Measurements from ENCODE around the gene WNK4.

The WNK4 gene

GRCh38 chr17:42773290-42774035 is 6.9 kb upstream of the WNK4 start, which contains the start of gene VPS25:
VPS25 (plus strand) TSS chr17:42773449; CDS start chr17:42773476, 27 bp downstream.
- peak; percentile 29 for TF ChIP-seq CTCF (IDR thresholded peaks at IDR 0.05; ENCODE audit: insufficient read depth, low read depth, low read length, missing control alignments)
- H3K4me3 ChIP-seq (ENCODE audit: low read length) = peak within 1 kb of the TSS; percentile 98
- DNase-seq (ENCODE audit: low read depth) = peak; percentile 87

GRCh38 chr17:42774066-42774745 is 6.2 kb upstream of the WNK4 start:
- H3K4me3 ChIP-seq (ENCODE audit: low read length) = peak overlapping the region; percentile 98
- peak; percentile 59 for DNase-seq (ENCODE audit: low read depth)
- no peak for TF ChIP-seq CTCF (IDR thresholded peaks at IDR 0.05; ENCODE audit: insufficient read depth, low read depth, low read length, missing control alignments)

- no peak for DNase-seq (ENCODE audit: low read depth)
- H3K4me3 ChIP-seq (ENCODE audit: low read length) = no peak overlapping the region
- TF ChIP-seq CTCF (IDR thresholded peaks at IDR 0.05; ENCODE audit: insufficient read depth, low read depth, low read length, missing control alignments) = no peak
Observed at GRCh38 chr17:42775534-42776098, 4.8 kb upstream of the WNK4 start.

GRCh38 chr17:42778570-42778969 is 1.8 kb upstream of the WNK4 start:
- no peak overlapping the region for H3K4me3 ChIP-seq (ENCODE audit: low read length)
- no peak for TF ChIP-seq CTCF (IDR thresholded peaks at IDR 0.05; ENCODE audit: insufficient read depth, low read depth, low read length, missing control alignments)
- DNase-seq (ENCODE audit: low read depth) = no peak

- TF ChIP-seq CTCF (IDR thresholded peaks at IDR 0.05; ENCODE audit: insufficient read depth, low read depth, low read length, missing control alignments) = no peak
- no peak for DNase-seq (ENCODE audit: low read depth)
- no peak overlapping the region for H3K4me3 ChIP-seq (ENCODE audit: low read length)
Observed at GRCh38 chr17:42779304-42779935, 990 bp upstream of the WNK4 start.

GRCh38 chr17:42780851-42781638 is 635 bp downstream of the WNK4 start:
- no peak for DNase-seq (ENCODE audit: low read depth)
- H3K4me3 ChIP-seq (ENCODE audit: low read length) = peak overlapping the region; percentile 13
- TF ChIP-seq CTCF (IDR thresholded peaks at IDR 0.05; ENCODE audit: insufficient read depth, low read depth, low read length, missing control alignments) = no peak

Measured in epithelial cell of esophagus (primary cell).